ENCODE data around the gene RBSN. TPM values are rescaled to one million over a fixed set of nuclear protein-coding genes. Genes with fewer than 3 reads are reported as not detected.
A peak's percentile ranks its signal among the peaks of the same experiment; 100 is the strongest.

Gene RBSN
- total RNA-seq, 2 experiments from 2014 or later, result 15.7 to 21.8 TPM

- no peak for ATAC-seq
- Mint-ChIP-seq H3K4me1 (peaks cover under 1% of the 10 kb centered on the region), H3K4me3 (no peak overlapping the region), H3K9me3 (ENCODE audit: low read depth) (no peaks in the 10 kb centered on the region), H3K27ac (no peak overlapping the region), H3K36me3 (no peaks in the 10 kb centered on the region), H3K27me3 (peaks cover 15% of the 10 kb centered on the region)
- CTCF ChIA-PET, result no interaction called here
- DNase-seq, result no peak
Measured at GRCh38 chr3:15113471-15113870, 14.5 kb upstream of the RBSN start.

DNA sequence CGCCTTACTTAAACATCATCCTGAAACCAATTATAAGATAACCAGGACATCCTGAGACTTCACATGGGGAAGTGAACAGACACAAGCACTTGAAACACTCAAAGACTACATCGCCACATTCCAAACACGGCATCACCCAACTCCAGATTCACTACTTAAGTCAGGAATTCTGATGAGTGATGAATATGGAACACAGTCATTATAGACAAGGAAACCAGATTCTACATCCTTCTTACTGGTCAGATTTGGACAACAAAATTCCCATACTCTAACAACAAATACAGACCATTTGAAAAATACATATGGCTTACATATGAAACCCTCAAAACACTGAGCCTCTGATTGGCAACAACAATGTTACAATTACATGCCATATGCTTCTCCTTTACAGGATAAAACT lies 13.1 kb upstream of the RBSN start:
- peaks cover 3% of the 10 kb centered on the region for H3K4me1 Mint-ChIP-seq
- no peak overlapping the region for H3K27ac Mint-ChIP-seq
- no peaks in the 10 kb centered on the region for H3K9me3 Mint-ChIP-seq (ENCODE audit: low read depth)
- peaks cover 15% of the 10 kb centered on the region for H3K27me3 Mint-ChIP-seq
- no peak for ATAC-seq
- H3K36me3 Mint-ChIP-seq, result no peaks in the 10 kb centered on the region
- no peak for DNase-seq
- CTCF ChIA-PET, result no interaction called here
- H3K4me3 Mint-ChIP-seq, result no peak overlapping the region

- no peaks in the 10 kb centered on the region for H3K9me3 Mint-ChIP-seq (ENCODE audit: low read depth)
- H3K27ac Mint-ChIP-seq, result no peak overlapping the region
- DNase-seq (no peak), ATAC-seq (no peak)
- peaks cover 19% of the 10 kb centered on the region for H3K27me3 Mint-ChIP-seq
- peaks cover 3% of the 10 kb centered on the region for H3K4me1 Mint-ChIP-seq
- CTCF ChIA-PET, result interaction anchor here (1.2 to 4.0 kb wide), 6 partner anchors 8 to 294 kb away, joined by 3 to 51 read pairs (median 24); partner anchors contain the start of genes CAPN7 and RBSN
- H3K4me3 Mint-ChIP-seq, result no peak overlapping the region
- no peaks in the 10 kb centered on the region for H3K36me3 Mint-ChIP-seq
Measured at GRCh38 chr3:15110206-15110605, 11.3 kb upstream of the RBSN start.

GRCh38 chr3:15108869-15109268 lies 9.9 kb upstream of the RBSN start:
- ATAC-seq (no peak), DNase-seq (no peak)
- peaks cover 3% of the 10 kb centered on the region for H3K4me1 Mint-ChIP-seq
- CTCF ChIA-PET, result interaction anchor here (0.8 to 4.0 kb wide), 33 partner anchors 10 to 320 kb away, joined by 3 to 51 read pairs (median 5); partner anchors contain the start of genes CAPN7, RBSN and SH3BP5
- no peaks in the 10 kb centered on the region for H3K9me3 Mint-ChIP-seq (ENCODE audit: low read depth)
- H3K27me3 Mint-ChIP-seq, result peaks cover 16% of the 10 kb centered on the region
- H3K4me3 Mint-ChIP-seq, result no peak overlapping the region
- H3K36me3 Mint-ChIP-seq, result no peaks in the 10 kb centered on the region
- H3K27ac Mint-ChIP-seq, result no peak overlapping the region

- CTCF ChIA-PET, result interaction anchor here (0.7 to 4.0 kb wide), 40 partner anchors 9 to 1045 kb away, joined by 3 to 51 read pairs (median 5); partner anchors contain the start of genes CAPN7, MRPS25, RBSN and SH3BP5
- Mint-ChIP-seq H3K4me1 (peaks cover 3% of the 10 kb centered on the region), H3K27me3 (peaks cover 16% of the 10 kb centered on the region), H3K4me3 (no peak overlapping the region), H3K36me3 (no peaks in the 10 kb centered on the region), H3K9me3 (ENCODE audit: low read depth) (no peaks in the 10 kb centered on the region), H3K27ac (no peak overlapping the region)
- DNase-seq (peak; percentile 81), ATAC-seq (peak; percentile 95)
Measured at GRCh38 chr3:15108082-15108545, 9.2 kb upstream of the RBSN start.

GRCh38 chr3:15107075-15107947 lies 8.4 kb upstream of the RBSN start:
- no peak overlapping the region for H3K27ac Mint-ChIP-seq
- no peak overlapping the region for H3K4me3 Mint-ChIP-seq
- H3K9me3 Mint-ChIP-seq (ENCODE audit: low read depth), result no peaks in the 10 kb centered on the region
- CTCF ChIA-PET, result interaction anchor here (0.7 to 4.0 kb wide), 37 partner anchors 9 to 1046 kb away, joined by 3 to 51 read pairs (median 5); partner anchors contain the start of genes CAPN7, MRPS25, RBSN and SH3BP5
- ATAC-seq (no peak), DNase-seq (no peak)
- peaks cover 16% of the 10 kb centered on the region for H3K27me3 Mint-ChIP-seq
- H3K4me1 Mint-ChIP-seq, result peaks cover 3% of the 10 kb centered on the region
- H3K36me3 Mint-ChIP-seq, result no peaks in the 10 kb centered on the region

GRCh38 chr3:15102836-15103235 lies 3.9 kb upstream of the RBSN start:
- no peak overlapping the region for H3K27ac Mint-ChIP-seq
- CTCF ChIA-PET, result interaction anchor here (1.0 to 1.3 kb wide), 2 partner anchors 15 to 100 kb away, joined by 3 read pairs; no protein-coding TSS in a partner anchor
- H3K4me3 Mint-ChIP-seq, result no peak overlapping the region
- peaks cover 6% of the 10 kb centered on the region for H3K27me3 Mint-ChIP-seq
- peaks cover 24% of the 10 kb centered on the region for H3K4me1 Mint-ChIP-seq
- peaks cover 4% of the 10 kb centered on the region for H3K36me3 Mint-ChIP-seq
- H3K9me3 Mint-ChIP-seq (ENCODE audit: low read depth), result no peaks in the 10 kb centered on the region
- DNase-seq, result no peak
- ATAC-seq, result no peak

- Mint-ChIP-seq H3K36me3 (peaks cover 5% of the 10 kb centered on the region), H3K27me3 (peaks cover 7% of the 10 kb centered on the region), H3K27ac (no peak overlapping the region), H3K4me3 (no peak overlapping the region), H3K4me1 (peaks cover 27% of the 10 kb centered on the region), H3K9me3 (ENCODE audit: low read depth) (no peaks in the 10 kb centered on the region)
- ATAC-seq (no peak), DNase-seq (no peak)
- CTCF ChIA-PET, result interaction anchor here (1.3 kb wide), 1 partner anchor 100 kb away, joined by 3 read pairs; no protein-coding TSS in a partner anchor
Measured at GRCh38 chr3:15102256-15102655, 3.3 kb upstream of the RBSN start.

DNA sequence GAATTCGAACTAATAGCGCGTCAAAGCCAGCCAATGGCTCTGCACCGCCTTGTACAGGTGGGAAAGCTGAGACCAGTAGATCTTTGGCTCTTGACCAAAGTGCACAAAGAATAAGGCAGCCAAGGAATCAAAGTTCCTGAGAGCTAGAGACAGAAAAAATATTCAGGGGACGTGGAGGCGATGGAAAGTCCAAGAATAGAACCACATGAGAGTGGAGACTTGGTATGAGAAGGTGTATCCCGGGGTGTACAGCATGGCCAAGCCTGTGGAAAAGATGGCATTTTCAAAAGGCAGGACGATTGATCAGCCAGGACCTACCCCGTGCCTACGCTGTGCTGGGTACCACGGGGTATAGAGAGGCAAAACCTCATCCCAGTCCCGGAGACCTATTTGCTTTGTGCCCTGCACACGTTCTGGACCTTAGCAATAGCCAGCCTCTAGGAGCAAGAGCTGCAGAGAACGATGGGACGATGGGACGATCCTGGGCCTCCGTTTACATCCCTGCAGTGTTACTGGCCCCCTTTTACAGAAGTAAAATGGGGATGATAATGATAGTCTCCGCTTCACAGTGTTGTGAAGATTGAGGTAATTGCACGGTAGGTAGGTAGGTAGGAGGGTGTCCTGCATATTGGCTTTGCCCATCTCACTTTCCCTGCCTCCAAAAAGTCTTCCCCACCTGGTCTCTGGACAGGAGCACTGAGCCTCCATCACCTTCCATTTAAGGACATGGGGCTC lies 583 bp upstream of the RBSN start:
- H3K4me1 Mint-ChIP-seq, result peaks cover 36% of the 10 kb centered on the region
- peak overlapping the region; percentile 94 for H3K4me3 Mint-ChIP-seq
- H3K9me3 Mint-ChIP-seq (ENCODE audit: low read depth), result no peaks in the 10 kb centered on the region
- H3K27me3 Mint-ChIP-seq, result peaks cover 3% of the 10 kb centered on the region
- peak; percentile 46 for DNase-seq
- H3K36me3 Mint-ChIP-seq, result peaks cover 22% of the 10 kb centered on the region
- peak overlapping the region; percentile 92 for H3K27ac Mint-ChIP-seq
- CTCF ChIA-PET, result interaction anchor here (0.7 to 4.0 kb wide), 6 partner anchors 9 to 457 kb away, joined by 3 to 28 read pairs (median 8); partner anchors contain the start of gene CAPN7
- peak; percentile 18 for ATAC-seq

- no peaks in the 10 kb centered on the region for H3K9me3 Mint-ChIP-seq (ENCODE audit: low read depth)
- H3K27ac Mint-ChIP-seq, result peak overlapping the region; percentile 92
- H3K4me1 Mint-ChIP-seq, result peaks cover 36% of the 10 kb centered on the region
- H3K27me3 Mint-ChIP-seq, result peaks cover 3% of the 10 kb centered on the region
- peak overlapping the region; percentile 94 for H3K4me3 Mint-ChIP-seq
- peaks cover 26% of the 10 kb centered on the region for H3K36me3 Mint-ChIP-seq
- peak; percentile 61 for DNase-seq
- ATAC-seq, result peak; percentile 9
- CTCF ChIA-PET, result interaction anchor here (1.7 to 4.0 kb wide), 6 partner anchors 11 to 109 kb away, joined by 7 to 28 read pairs (median 8); partner anchors contain the start of genes CAPN7 and MRPS25
Measured at GRCh38 chr3:15097891-15098290, 1.1 kb downstream of the RBSN start.

DNA sequence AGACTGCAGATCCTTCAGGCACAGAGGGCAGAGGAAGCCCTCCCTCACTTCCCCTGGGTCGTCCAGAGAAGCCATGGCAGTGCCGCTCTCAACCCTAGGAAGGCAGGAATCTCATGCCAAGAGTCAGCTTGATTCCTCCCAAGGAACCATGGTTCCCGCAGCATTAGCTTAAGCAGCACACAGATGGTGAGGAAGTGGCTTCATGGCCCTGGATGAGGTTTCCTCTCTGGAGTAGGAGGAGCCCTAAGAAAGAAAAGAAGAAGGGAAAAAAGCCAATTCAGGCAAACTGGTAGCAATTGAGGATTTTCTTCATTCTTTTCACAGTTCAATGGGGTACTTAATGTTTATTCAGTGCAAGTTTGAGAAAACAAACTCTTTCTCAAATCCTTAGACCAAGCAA lies 2.9 kb downstream of the RBSN start:
- H3K4me3 Mint-ChIP-seq, result no peak overlapping the region
- ATAC-seq (no peak), DNase-seq (no peak)
- H3K4me1 Mint-ChIP-seq, result peaks cover 31% of the 10 kb centered on the region
- CTCF ChIA-PET, result no interaction called here
- peaks cover 26% of the 10 kb centered on the region for H3K36me3 Mint-ChIP-seq
- H3K9me3 Mint-ChIP-seq (ENCODE audit: low read depth), result no peaks in the 10 kb centered on the region
- no peak overlapping the region for H3K27ac Mint-ChIP-seq
- peaks cover 3% of the 10 kb centered on the region for H3K27me3 Mint-ChIP-seq

GRCh38 chr3:15094187-15094875 lies 4.6 kb downstream of the RBSN start:
- Mint-ChIP-seq H3K4me1 (peaks cover 22% of the 10 kb centered on the region), H3K27ac (no peak overlapping the region), H3K9me3 (ENCODE audit: low read depth) (no peaks in the 10 kb centered on the region), H3K36me3 (peaks cover 35% of the 10 kb centered on the region), H3K27me3 (peaks cover 3% of the 10 kb centered on the region), H3K4me3 (no peak overlapping the region)
- ATAC-seq, result no peak
- DNase-seq, result no peak
- CTCF ChIA-PET, result interaction anchor here (0.6 to 1.3 kb wide), 3 partner anchors 14 to 168 kb away, joined by 3 to 5 read pairs (median 4); no protein-coding TSS in a partner anchor
